Naive thymus-derived CD8-positive, alpha-beta T cell (primary cell): ENCODE results near the gene ETDA. TPM values are rescaled to one million over a fixed set of nuclear protein-coding genes. Genes with fewer than 3 reads are reported as not detected.
A peak's percentile ranks its signal among the peaks of the same experiment; 100 is the strongest.
"Not testable (repeated sequence)": the region's sequence is repeated elsewhere in the genome, so short reads cannot be mapped to it uniquely, and the experiment has no call there.

ENCODE experiments used
- ATAC-seq, 2 donors: fragments of 150-1000 bp; cut with Tn5 transposase in 1 of 2; sonication (Bioruptor Pico), chemical (Tn5 transposase) in 1 of 2; 1 replicate in 1 of 2; 2 replicates in 1 of 2; pipeline ENCODE4 v1.10.0; 2021; ENCODE audit warnings: mild to moderate bottlenecking in 2 of 2, moderate library complexity in 2 of 2
- POLR2A ChIA-PET: fragments of 350-600 bp; sonication (Branson Sonifier 250); formaldehyde crosslinking; loops from one replicate; lab custom pipeline; 2021; ENCODE audit warnings: antibody characterized with exemption; lab: Charles Lee
- DNase-seq, 10 donors: peaks; one replicate each; pipeline versions ENCODE4 v3.0.0 to v3.0.0-alpha.2; 2020 to 2022
- H3K27ac Mint-ChIP-seq, 10 donors: one replicate each; pipeline ENCODE4 v1.8.0; 2020 to 2022; ENCODE audit warnings: mild to moderate bottlenecking in 10 of 10, mixed read lengths in 10 of 10, moderate library complexity in 4 of 10, inconsistent platforms in 1 of 10
- H3K27me3 Mint-ChIP-seq, 5 donors: one replicate each; pipeline ENCODE4 v1.8.0; 2021 to 2022; ENCODE audit warnings: mixed read lengths in 5 of 5
- H3K36me3 Mint-ChIP-seq, 3 donors: one replicate each; pipeline ENCODE4 v1.8.0; 2020 to 2022; ENCODE audit warnings: mixed read lengths in 3 of 3, mild to moderate bottlenecking in 2 of 3, inconsistent platforms in 1 of 3
- H3K4me1 Mint-ChIP-seq, 4 donors: one replicate each; pipeline ENCODE4 v1.8.0; 2021 to 2022; ENCODE audit warnings: mixed read lengths in 4 of 4
- H3K4me3 Mint-ChIP-seq, 10 donors: one replicate each; pipeline ENCODE4 v1.8.0; 2020 to 2022; ENCODE audit warnings: mild to moderate bottlenecking in 10 of 10, mixed read lengths in 10 of 10, moderate library complexity in 6 of 10, inconsistent platforms in 1 of 10
- H3K9me3 Mint-ChIP-seq, 9 donors: one replicate each; pipeline ENCODE4 v1.8.0; 2020 to 2022; ENCODE audit warnings: mixed read lengths in 9 of 9, mild to moderate bottlenecking in 3 of 9, inconsistent platforms in 1 of 9, moderate library complexity in 1 of 9
- polyA plus RNA-seq, 3 donors: library from polyadenylated mRNA; unstranded; fragments of 300-500 nt; fragmentation: Illumina TruSeq; gene quantifications; one replicate each; pipeline ENCODE4 v1.2.3, GENCODE V29; 2021
- total RNA-seq, 8 experiments: library from RNA in 2 of 8; stranded (reverse) in 2 of 8; gene quantifications; one replicate each; pipeline ENCODE4 v1.2.3 and lab custom pipeline; 2021 to 2026

Gene ETDA
- total RNA-seq (not detected), polyA plus RNA-seq (not detected), total RNA-seq (lab: John Stamatoyannopoulos, UW) (0 reads per million in 6 experiments)

- not testable (repeated sequence) for ATAC-seq
Measured at GRCh38 chrX:135252011-135252518, at the start of gene ETDA. ETDA (plus strand) TSS chrX:135252061; CDS start chrX:135253277, 1,216 bp downstream.

DNA sequence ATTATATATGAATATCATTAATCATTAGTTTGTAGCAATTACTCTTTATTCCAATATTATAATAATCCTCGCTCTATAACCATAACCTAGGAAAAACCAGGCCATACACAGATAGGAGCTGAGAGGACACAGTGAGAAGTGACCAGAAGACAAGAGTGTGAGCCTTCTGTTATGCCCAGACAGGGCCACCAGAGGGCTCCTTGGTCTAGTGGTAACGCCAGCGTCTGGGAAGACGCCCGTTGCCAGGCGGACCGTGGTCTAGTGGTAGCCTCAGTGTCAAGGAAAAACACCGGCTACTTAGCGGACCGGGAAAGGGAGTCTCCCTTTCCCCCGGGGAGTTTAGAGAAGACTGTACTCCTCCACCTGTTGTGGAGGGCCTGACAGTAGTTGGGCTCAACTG lies 45.4 kb upstream of the ETDA start:
- ATAC-seq, H3K4me3 Mint-ChIP-seq, H3K9me3 Mint-ChIP-seq, POLR2A ChIA-PET, H3K4me1 Mint-ChIP-seq, H3K36me3 Mint-ChIP-seq, H3K27ac Mint-ChIP-seq: not testable (repeated sequence)
- peaks cover 5 to 18% (median 8%) of the 10 kb centered on the region in 5 donors for H3K27me3 Mint-ChIP-seq
- DNase-seq, result peak in 5 of 10 donors; percentile 0 to 24 (median 21)

More at GRCh38 chrX:135252011-135252518, at the start of gene ETDA:
- H3K27ac Mint-ChIP-seq, DNase-seq, H3K4me3 Mint-ChIP-seq, POLR2A ChIA-PET, H3K36me3 Mint-ChIP-seq, H3K27me3 Mint-ChIP-seq, H3K4me1 Mint-ChIP-seq, H3K9me3 Mint-ChIP-seq: not testable (repeated sequence)

GRCh38 chrX:135213200-135213844 lies 38.5 kb upstream of the ETDA start:
- Mint-ChIP-seq H3K4me3 (no peak overlapping the region), H3K4me1 (no peaks in the 10 kb centered on the region)
- DNase-seq, result no peak

GRCh38 chrX:135245989-135246388 lies 5.9 kb upstream of the ETDA start:
- H3K4me3 Mint-ChIP-seq, H3K27me3 Mint-ChIP-seq, H3K9me3 Mint-ChIP-seq, H3K4me1 Mint-ChIP-seq, H3K27ac Mint-ChIP-seq, DNase-seq, H3K36me3 Mint-ChIP-seq, ATAC-seq, POLR2A ChIA-PET: not testable (repeated sequence)

More at GRCh38 chrX:135213200-135213844, 38.5 kb upstream of the ETDA start:
- Mint-ChIP-seq H3K27ac (peak overlapping the region in 1 of 10 donors; percentile 19), H3K27me3 (peaks cover 3 to 10% (median 5%) of the 10 kb centered on the region in 5 donors), H3K9me3 (peaks cover 0 to 2% (median 0%) of the 10 kb centered on the region in 9 donors), H3K36me3 (no peaks in the 10 kb centered on the region)
- no peak for ATAC-seq
- POLR2A ChIA-PET, result no interaction called here

DNA sequence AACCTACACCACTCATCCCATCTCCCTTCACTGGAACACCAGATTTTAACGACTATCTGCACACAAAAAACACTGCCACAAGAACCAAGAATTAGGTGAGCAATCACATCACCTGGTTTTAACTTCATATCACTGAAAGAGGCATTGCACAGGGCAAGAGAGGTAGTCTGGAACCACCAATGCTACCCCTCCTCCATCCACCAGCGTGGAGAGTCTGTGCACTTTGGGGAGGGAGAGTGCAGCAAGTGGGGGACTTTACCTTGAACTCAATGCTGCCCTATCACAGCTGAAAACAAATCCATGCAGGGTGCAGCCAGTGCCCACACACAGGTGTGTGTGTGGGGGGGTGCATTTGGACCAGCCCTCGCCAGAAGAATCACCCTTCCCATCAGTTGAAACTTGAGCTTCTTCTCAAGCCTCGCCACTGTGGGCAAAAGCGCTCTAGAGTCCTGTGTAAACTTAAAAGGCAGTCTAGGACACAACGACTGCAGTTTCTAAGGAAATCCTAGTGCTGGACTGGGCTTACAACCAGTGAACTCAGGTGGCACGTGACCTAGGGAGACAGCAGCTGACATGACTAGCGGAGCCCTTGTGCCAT lies 4.3 kb downstream of the ETDA start:
- H3K27me3 Mint-ChIP-seq, H3K27ac Mint-ChIP-seq, DNase-seq, POLR2A ChIA-PET, H3K4me1 Mint-ChIP-seq, H3K9me3 Mint-ChIP-seq, H3K4me3 Mint-ChIP-seq, ATAC-seq, H3K36me3 Mint-ChIP-seq: not testable (repeated sequence)

- POLR2A ChIA-PET, result no interaction called here
- H3K9me3 Mint-ChIP-seq, result peaks cover 0 to 3% (median 0%) of the 10 kb centered on the region in 9 donors
- H3K27ac Mint-ChIP-seq, result no peak overlapping the region
Measured at GRCh38 chrX:135256923-135257322, 5.1 kb downstream of the ETDA start.

DNA sequence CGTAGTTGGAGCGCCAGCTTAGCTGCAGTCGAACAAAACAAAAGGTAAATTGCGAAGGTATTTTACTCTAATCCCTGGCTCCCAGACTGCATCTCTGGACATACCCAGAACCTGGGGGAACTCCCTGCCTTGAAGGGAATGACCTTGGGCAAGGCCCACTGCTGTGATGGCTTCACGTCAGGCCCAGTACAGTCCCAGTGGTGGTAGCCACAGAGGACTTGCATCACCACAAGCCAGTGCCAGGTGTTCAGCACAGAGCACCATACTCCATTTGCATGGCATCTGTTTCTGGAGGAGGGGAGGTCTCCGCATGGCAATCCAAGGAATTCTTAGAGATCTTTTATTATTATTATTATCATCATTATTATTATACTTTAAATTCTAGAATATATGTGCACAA lies 5.6 kb downstream of the ETDA start:
- no peak overlapping the region for H3K4me3 Mint-ChIP-seq
- ATAC-seq, result no peak
- H3K27ac Mint-ChIP-seq, result no peak overlapping the region
- no peaks in the 10 kb centered on the region for H3K4me1 Mint-ChIP-seq
- H3K36me3 Mint-ChIP-seq, result no peaks in the 10 kb centered on the region
- peaks cover 0 to 6% (median 0%) of the 10 kb centered on the region in 5 donors for H3K27me3 Mint-ChIP-seq
- DNase-seq, result no peak
- POLR2A ChIA-PET, result no interaction called here
- peaks cover 0 to 3% (median 0%) of the 10 kb centered on the region in 9 donors for H3K9me3 Mint-ChIP-seq

More at GRCh38 chrX:135256923-135257322, 5.1 kb downstream of the ETDA start:
- Mint-ChIP-seq H3K4me1 (no peaks in the 10 kb centered on the region), H3K36me3 (no peaks in the 10 kb centered on the region), H3K4me3 (no peak overlapping the region), H3K27me3 (peaks cover 0 to 4% (median 0%) of the 10 kb centered on the region in 5 donors)
- ATAC-seq (no peak), DNase-seq (no peak)

DNA sequence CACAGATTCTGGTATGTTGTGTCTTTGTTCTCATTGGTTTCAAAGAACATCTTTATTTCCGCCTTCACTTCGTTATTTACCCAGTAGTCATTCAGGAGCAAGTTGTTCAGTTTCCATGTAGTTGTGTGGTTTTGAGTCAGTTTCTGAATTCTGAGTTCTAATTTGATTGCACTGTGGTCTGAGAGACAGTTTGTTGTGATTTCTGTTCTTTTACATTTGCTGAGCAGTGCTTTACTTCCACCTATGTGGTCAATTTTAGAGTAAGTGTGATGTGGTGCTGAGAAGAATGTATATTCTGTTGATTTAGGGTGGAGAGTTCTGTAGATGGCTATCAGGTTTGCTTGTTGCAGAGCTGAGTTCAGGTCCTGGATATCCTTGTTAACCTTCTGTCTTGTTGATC lies 9.1 kb downstream of the ETDA start:
- ATAC-seq, DNase-seq, H3K4me1 Mint-ChIP-seq, POLR2A ChIA-PET, H3K27ac Mint-ChIP-seq, H3K36me3 Mint-ChIP-seq, H3K4me3 Mint-ChIP-seq: not testable (repeated sequence)
- Mint-ChIP-seq H3K9me3 (peaks cover 0 to 11% (median 0%) of the 10 kb centered on the region in 9 donors), H3K27me3 (peaks cover 0 to 15% (median 4%) of the 10 kb centered on the region in 5 donors)

DNA sequence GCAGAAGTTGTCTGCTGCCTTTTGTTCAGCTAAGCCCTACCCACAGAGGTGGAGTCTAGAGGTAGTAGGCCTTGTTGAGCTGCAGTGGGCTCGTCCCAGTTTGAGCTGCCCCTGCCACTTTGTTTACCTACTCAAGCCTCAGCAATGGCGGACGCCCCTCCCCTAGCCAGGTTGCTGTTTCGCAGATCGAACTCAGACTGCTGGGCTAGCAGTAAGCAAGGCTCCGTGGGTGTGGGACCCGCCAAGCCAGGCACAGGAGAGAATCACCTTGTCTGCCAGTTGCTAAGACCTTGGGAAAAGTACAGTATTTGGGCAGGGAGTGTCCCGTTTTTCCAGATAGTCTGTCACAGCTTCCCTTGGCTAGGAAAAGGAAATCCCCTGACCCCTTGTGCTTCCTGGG lies 11.5 kb downstream of the ETDA start:
- H3K36me3 Mint-ChIP-seq, H3K4me3 Mint-ChIP-seq, POLR2A ChIA-PET, H3K4me1 Mint-ChIP-seq, DNase-seq, ATAC-seq: not testable (repeated sequence)
- Mint-ChIP-seq H3K9me3 (peaks cover 0 to 12% (median 4%) of the 10 kb centered on the region in 9 donors), H3K27me3 (peaks cover 0 to 17% (median 4%) of the 10 kb centered on the region in 5 donors), H3K27ac (peak overlapping the region in 1 of 10 donors; percentile 86)

DNA sequence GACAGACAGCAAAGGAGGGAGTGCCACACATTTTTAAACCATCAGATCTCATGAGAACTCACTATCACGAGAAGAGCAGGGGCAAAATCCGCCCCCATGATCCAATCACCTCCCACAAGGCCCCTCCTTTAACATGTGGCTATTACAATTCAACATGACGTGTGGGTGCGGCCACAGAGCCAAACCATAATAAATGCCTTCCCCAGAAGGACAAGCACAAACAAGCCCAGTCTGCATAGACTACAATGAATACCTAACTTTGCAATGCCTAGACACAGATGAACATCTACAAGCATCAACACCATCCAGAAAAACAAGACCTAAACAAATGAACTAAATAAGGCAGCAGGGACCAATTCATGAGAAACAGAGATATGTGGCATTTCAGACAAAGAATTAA lies 12.3 kb downstream of the ETDA start:
- H3K27ac Mint-ChIP-seq, result no peak overlapping the region
- POLR2A ChIA-PET, result no interaction called here

GRCh38 chrX:135273162-135273561 lies 21.3 kb downstream of the ETDA start:
- POLR2A ChIA-PET, result no interaction called here

More for the DNA sequence above, 12.3 kb downstream of the ETDA start:
- peaks cover 0 to 15% (median 5%) of the 10 kb centered on the region in 9 donors for H3K9me3 Mint-ChIP-seq
- no peaks in the 10 kb centered on the region for H3K4me1 Mint-ChIP-seq
- no peak overlapping the region for H3K4me3 Mint-ChIP-seq
- H3K27me3 Mint-ChIP-seq, result peaks cover 0 to 17% (median 4%) of the 10 kb centered on the region in 5 donors
- no peak for ATAC-seq
- H3K36me3 Mint-ChIP-seq, result peaks cover 0 to 7% (median 0%) of the 10 kb centered on the region in 3 donors
- no peak for DNase-seq

GRCh38 chrX:135275973-135276372 lies 24.1 kb downstream of the ETDA start:
- H3K36me3 Mint-ChIP-seq, result peaks cover 0 to 5% (median 0%) of the 10 kb centered on the region in 3 donors
- H3K4me3 Mint-ChIP-seq, result no peak overlapping the region
- H3K27ac Mint-ChIP-seq, result no peak overlapping the region
- POLR2A ChIA-PET, result no interaction called here
- ATAC-seq (no peak), DNase-seq (no peak)
- H3K27me3 Mint-ChIP-seq, result no peaks in the 10 kb centered on the region
- peaks cover 0 to 2% (median 0%) of the 10 kb centered on the region in 4 donors for H3K4me1 Mint-ChIP-seq
- peaks cover 0 to 42% (median 17%) of the 10 kb centered on the region in 9 donors for H3K9me3 Mint-ChIP-seq

More at GRCh38 chrX:135273162-135273561, 21.3 kb downstream of the ETDA start:
- Mint-ChIP-seq H3K4me1 (peaks cover 0 to 2% (median 0%) of the 10 kb centered on the region in 4 donors), H3K27me3 (no peaks in the 10 kb centered on the region), H3K4me3 (no peak overlapping the region), H3K36me3 (no peaks in the 10 kb centered on the region), H3K9me3 (peaks cover 0 to 26% (median 4%) of the 10 kb centered on the region in 9 donors), H3K27ac (no peak overlapping the region)
- ATAC-seq (no peak), DNase-seq (no peak)

GRCh38 chrX:135287266-135287823 lies 35.5 kb downstream of the ETDA start:
- Mint-ChIP-seq H3K27me3 (no peaks in the 10 kb centered on the region), H3K36me3 (peaks cover 35 to 62% (median 36%) of the 10 kb centered on the region in 3 donors), H3K9me3 (peaks cover 0 to 70% (median 12%) of the 10 kb centered on the region in 9 donors), H3K4me1 (no peaks in the 10 kb centered on the region), H3K27ac (no peak overlapping the region), H3K4me3 (no peak overlapping the region)
- ATAC-seq, result no peak
- no peak for DNase-seq
- POLR2A ChIA-PET, result no interaction called here
